Measurements from ENCODE around the gene KREMEN1.

- no peak for TF ChIP-seq ZBTB33 (IDR thresholded peaks at IDR 0.05; ENCODE audit: extremely low read depth, insufficient replicate concordance, low read length)
- no peak for TF ChIP-seq EZH2phosphoT487 (IDR thresholded peaks at IDR 0.05; ENCODE audit: borderline replicate concordance)
- TF ChIP-seq CTCF (IDR thresholded peaks at IDR 0.05 in 2 of 3, conservative IDR thresholded peaks at IDR 0.05 in 1 of 3; ENCODE audit: borderline replicate concordance in 1 of 3, insufficient read depth in 1 of 3, low read depth in 2 of 3, low read length in 2 of 3): no peak
- no peak for TF ChIP-seq POLR2A (IDR thresholded peaks at IDR 0.05; ENCODE audit: borderline replicate concordance, extremely low read depth, insufficient read depth, insufficient read length)
- TF ChIP-seq EZH2 (IDR thresholded peaks at IDR 0.05): no peak
- TF ChIP-seq POLR2AphosphoS5 (IDR thresholded peaks at IDR 0.05; ENCODE audit: low read depth, low read length): no peak
- TF ChIP-seq FOSL1 (IDR thresholded peaks at IDR 0.05; ENCODE audit: low read depth): no peak
- peak; percentile 19 for TF ChIP-seq YY1 (IDR thresholded peaks at IDR 0.05; ENCODE audit: extremely low read depth, insufficient replicate concordance, low read depth, low read length)
- TF ChIP-seq REST (IDR thresholded peaks at IDR 0.05; ENCODE audit: low read depth): no peak
- no peak for TF ChIP-seq TCF7L2 (IDR thresholded peaks at IDR 0.05; ENCODE audit: borderline replicate concordance, extremely low read depth, insufficient read depth, insufficient read length)
Measured at GRCh38 chr22:29157759-29158535, 85.1 kb downstream of the KREMEN1 start.
